Smooth muscle cell of the umbilical artery (primary cell): ENCODE data around the gene CASTOR1. TPM values are rescaled to one million over a fixed set of nuclear protein-coding genes. Genes with fewer than 3 reads are reported as not detected.

Experiments used
- total RNA-seq: library from RNA; depleted of rRNA; stranded (reverse); fragments of >200 nt; gene quantifications from 2 replicates; pipeline ENCODE4 v1.2.3, GENCODE V29; 2014

The CASTOR1 gene
- total RNA-seq = 11.5 and 15.4 TPM in 2 replicates

GRCh38 chr22:30289141-30289979 is at the start of gene CASTOR1:
Gene CASTOR1 (minus strand): TSS chr22:30289505. CDS start chr22:30289497, 8 bp downstream.

GRCh38 chr22:30326706-30327362 is 37.5 kb upstream of the CASTOR1 start, which contains the start of gene TBC1D10A:
Gene TBC1D10A (minus strand): TSS chr22:30326941. CDS start chr22:30326881, 60 bp downstream.

GRCh38 chr22:30266445-30267381 is 22.6 kb downstream of the CASTOR1 start, which contains the start of gene OSM:
Gene OSM (minus strand): TSS chr22:30266851. CDS start chr22:30266799, 52 bp downstream.

GRCh38 chr22:30245985-30246813 is 43.1 kb downstream of the CASTOR1 start, which contains the start of gene LIF:
Gene LIF (minus strand): TSS chr22:30246759. CDS start chr22:30246695, 64 bp downstream.

Other genes with a start within 250 kb of the CASTOR1 start
- not detected in 2 replicates for gene HORMAD2, start 209.0 kb downstream of the CASTOR1 start, total RNA-seq
- gene LIF, start 42.7 kb downstream of the CASTOR1 start, total RNA-seq = 86.1 and 200 TPM in 2 replicates
- gene OSM, start 22.7 kb downstream of the CASTOR1 start, total RNA-seq = not detected in 2 replicates
- gene TBC1D10A, start 37.4 kb upstream of the CASTOR1 start, total RNA-seq = 25.9 and 32.7 TPM in 2 replicates
- gene SF3A1, start 67.4 kb upstream of the CASTOR1 start, total RNA-seq = 14.3 and 39.3 TPM in 2 replicates
- 1.5 and 2.9 TPM in 2 replicates for gene CCDC157, start 67.5 kb upstream of the CASTOR1 start, total RNA-seq
- 38.4 and 50.2 TPM in 2 replicates for gene RNF215, start 97.9 kb upstream of the CASTOR1 start, total RNA-seq
- 20.8 and 44.2 TPM in 2 replicates for gene SEC14L2, start 107.5 kb upstream of the CASTOR1 start, total RNA-seq
- gene MTFP1, start 136.3 kb upstream of the CASTOR1 start, total RNA-seq = 9.8 and 11.9 TPM in 2 replicates
- gene SEC14L3, start 182.5 kb upstream of the CASTOR1 start, total RNA-seq = not detected in 2 replicates
- 0.09 TPM in 1 of 2 replicates, not detected in the other for gene SEC14L4, start 216.2 kb upstream of the CASTOR1 start, total RNA-seq